MM.1S (cell line): ENCODE data around the gene PYGL.

Source experiments
- DNase-seq: peaks from one replicate; pipeline ENCODE4 v3.0.0-alpha.2; 2015
- H2AFZ ChIP-seq: fragments of 300-600 bp; sonication (generic); 2 replicates; pipeline ENCODE4 v1.6.0; 2016; ENCODE audit warnings: antibody characterized with exemption, low read length
- H3F3A ChIP-seq: fragments of 300-600 bp; sonication (generic); 2 replicates; pipeline ENCODE4 v1.6.1; 2016; ENCODE audit warnings: mild to moderate bottlenecking, antibody characterized with exemption, low read length, moderate library complexity, mixed read lengths; ENCODE audit not compliant: insufficient read depth
- H3K27ac ChIP-seq: fragments of 300-600 bp; sonication (generic); 2 replicates; pipeline ENCODE4 v1.5.1; 2016; ENCODE audit warnings: mild to moderate bottlenecking, low read length
- H3K27me3 ChIP-seq: fragments of 300-600 bp; sonication (generic); replicated peaks from 2 replicates; pipeline ENCODE4 v1.6.0; 2016; ENCODE audit warnings: low read length; ENCODE audit not compliant: insufficient read depth
- H3K36me3 ChIP-seq: fragments of 300-600 bp; sonication (generic); replicated peaks from 2 replicates; pipeline ENCODE4 v1.6.1; 2016; ENCODE audit warnings: mild to moderate bottlenecking, low read length, mixed read lengths; ENCODE audit not compliant: insufficient read depth
- H3K4me1 ChIP-seq: fragments of 300-600 bp; sonication (generic); 2 replicates; pipeline ENCODE4 v1.6.1; 2016; ENCODE audit warnings: low read length, mixed read lengths
- H3K4me2 ChIP-seq: fragments of 300-600 bp; sonication (generic); 2 replicates; pipeline ENCODE4 v1.6.0; 2016; ENCODE audit warnings: low read depth, low read length
- H3K4me3 ChIP-seq: fragments of 300-600 bp; sonication (generic); 2 replicates; pipeline ENCODE4 v1.5.1; 2016; ENCODE audit warnings: low read length, mixed read lengths
- H3K79me2 ChIP-seq: fragments of 300-600 bp; sonication (generic); 2 replicates; pipeline ENCODE4 v1.6.1; 2016; ENCODE audit warnings: mixed run types, low read length, mixed read lengths
- H3K9ac ChIP-seq: fragments of 300-600 bp; sonication (generic); 2 replicates; pipeline ENCODE4 v1.6.1; 2016; ENCODE audit warnings: low read length, mixed read lengths
- H3K9me2 ChIP-seq: fragments of 300-600 bp; sonication (generic); replicated peaks from 2 replicates; pipeline ENCODE4 v1.6.1; 2016; ENCODE audit warnings: mild to moderate bottlenecking, low read length, mixed read lengths; ENCODE audit not compliant: insufficient read depth
- H3K9me3 ChIP-seq: fragments of 300-600 bp; sonication (generic); replicated peaks from 2 replicates; pipeline ENCODE4 v1.6.1; 2016; ENCODE audit warnings: mild to moderate bottlenecking, low read length, mixed read lengths; ENCODE audit not compliant: insufficient read depth
- H4K20me1 ChIP-seq: fragments of 300-600 bp; sonication (generic); 2 replicates; pipeline ENCODE4 v1.6.1; 2016; ENCODE audit warnings: mild to moderate bottlenecking, low read length, moderate library complexity, mixed read lengths; ENCODE audit not compliant: insufficient read depth
- EZH2 ChIP-seq: fragments of 300-600 bp; sonication (generic); optimal IDR thresholded peaks from 2 replicates; pipeline ENCODE3; 2017; ENCODE audit warnings: low read depth, mild to moderate bottlenecking, antibody characterized with exemption, low read length, mixed read lengths
- EZH2phosphoT487 ChIP-seq: fragments of 300-600 bp; sonication (generic); IDR thresholded peaks from 2 replicates; pipeline ENCODE4 v1.6.1; 2018; ENCODE audit warnings: antibody characterized with exemption, low read length
- TF ChIP-seq, protein P1 (sequence below): fragments of 300-600 bp; sonication (generic); IDR thresholded peaks from 2 replicates; pipeline ENCODE4 v1.5.1; 2016; ENCODE audit warnings: antibody characterized with exemption, low read length, mixed read lengths

Gene PYGL

DNA sequence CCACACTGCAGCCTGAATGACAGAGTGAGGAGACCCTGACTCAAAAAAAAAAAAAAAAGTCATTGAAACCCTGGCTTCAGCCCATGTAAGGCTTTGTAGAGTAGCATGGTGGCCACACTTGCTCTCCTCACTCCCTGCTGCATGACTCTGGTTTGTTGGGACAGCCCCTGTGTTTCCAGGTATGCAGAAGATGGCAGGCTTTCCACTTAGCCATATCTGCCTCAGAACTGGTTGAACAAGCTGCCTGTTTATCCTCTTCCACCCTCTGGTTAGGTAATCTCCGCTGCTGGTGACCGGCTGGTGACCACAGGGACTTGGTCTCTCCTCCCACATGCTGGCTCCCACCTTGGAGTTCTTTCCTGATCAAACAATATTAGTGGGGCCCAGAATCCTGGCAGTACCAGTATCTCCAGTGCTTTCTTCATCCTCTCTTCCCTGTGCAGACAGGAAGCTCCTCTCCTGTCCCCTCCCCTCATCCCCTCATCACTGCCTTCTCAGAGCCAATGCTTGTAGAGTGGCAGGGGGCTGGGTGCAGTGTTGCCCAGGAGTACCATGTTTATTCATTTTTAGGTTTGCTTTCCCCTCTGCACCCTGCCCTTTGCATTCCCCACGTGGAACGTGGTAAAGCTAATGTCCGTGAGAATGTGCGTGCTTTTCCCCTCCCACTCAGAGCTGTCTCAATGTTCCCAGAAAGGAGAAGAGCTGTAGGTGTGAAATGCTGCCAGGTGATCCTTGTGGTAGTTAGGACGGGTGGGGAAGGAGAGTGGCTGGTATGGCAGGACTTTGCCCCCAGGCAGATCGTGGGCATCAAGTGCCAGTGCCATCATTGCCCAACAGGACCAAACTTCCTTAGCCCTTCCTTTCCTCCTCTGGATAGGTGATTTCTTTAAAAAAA is 61.1 kb downstream of the PYGL start:
- Histone ChIP-seq H3K9me3 (no peaks in the 10 kb centered on the region), H3K79me2 (no peaks in the 10 kb centered on the region), H3K4me2 (no peak overlapping the region), H3K36me3 (no peaks in the 10 kb centered on the region), H3K27me3 (no peaks in the 10 kb centered on the region), H3K9me2 (no peaks in the 10 kb centered on the region), H2AFZ (no peak overlapping the region), H3K9ac (no peak overlapping the region), H4K20me1 (no peaks in the 10 kb centered on the region), H3F3A (no peaks in the 10 kb centered on the region), H3K4me1 (no peaks in the 10 kb centered on the region), H3K4me3 (no peak overlapping the region), H3K27ac (no peak overlapping the region)
- TF ChIP-seq EZH2phosphoT487 (no peak), EZH2 (no peak)
- TF ChIP-seq, protein P1, sequence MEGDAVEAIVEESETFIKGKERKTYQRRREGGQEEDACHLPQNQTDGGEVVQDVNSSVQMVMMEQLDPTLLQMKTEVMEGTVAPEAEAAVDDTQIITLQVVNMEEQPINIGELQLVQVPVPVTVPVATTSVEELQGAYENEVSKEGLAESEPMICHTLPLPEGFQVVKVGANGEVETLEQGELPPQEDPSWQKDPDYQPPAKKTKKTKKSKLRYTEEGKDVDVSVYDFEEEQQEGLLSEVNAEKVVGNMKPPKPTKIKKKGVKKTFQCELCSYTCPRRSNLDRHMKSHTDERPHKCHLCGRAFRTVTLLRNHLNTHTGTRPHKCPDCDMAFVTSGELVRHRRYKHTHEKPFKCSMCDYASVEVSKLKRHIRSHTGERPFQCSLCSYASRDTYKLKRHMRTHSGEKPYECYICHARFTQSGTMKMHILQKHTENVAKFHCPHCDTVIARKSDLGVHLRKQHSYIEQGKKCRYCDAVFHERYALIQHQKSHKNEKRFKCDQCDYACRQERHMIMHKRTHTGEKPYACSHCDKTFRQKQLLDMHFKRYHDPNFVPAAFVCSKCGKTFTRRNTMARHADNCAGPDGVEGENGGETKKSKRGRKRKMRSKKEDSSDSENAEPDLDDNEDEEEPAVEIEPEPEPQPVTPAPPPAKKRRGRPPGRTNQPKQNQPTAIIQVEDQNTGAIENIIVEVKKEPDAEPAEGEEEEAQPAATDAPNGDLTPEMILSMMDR, result no peak
- DNase-seq, result no peak

DNA sequence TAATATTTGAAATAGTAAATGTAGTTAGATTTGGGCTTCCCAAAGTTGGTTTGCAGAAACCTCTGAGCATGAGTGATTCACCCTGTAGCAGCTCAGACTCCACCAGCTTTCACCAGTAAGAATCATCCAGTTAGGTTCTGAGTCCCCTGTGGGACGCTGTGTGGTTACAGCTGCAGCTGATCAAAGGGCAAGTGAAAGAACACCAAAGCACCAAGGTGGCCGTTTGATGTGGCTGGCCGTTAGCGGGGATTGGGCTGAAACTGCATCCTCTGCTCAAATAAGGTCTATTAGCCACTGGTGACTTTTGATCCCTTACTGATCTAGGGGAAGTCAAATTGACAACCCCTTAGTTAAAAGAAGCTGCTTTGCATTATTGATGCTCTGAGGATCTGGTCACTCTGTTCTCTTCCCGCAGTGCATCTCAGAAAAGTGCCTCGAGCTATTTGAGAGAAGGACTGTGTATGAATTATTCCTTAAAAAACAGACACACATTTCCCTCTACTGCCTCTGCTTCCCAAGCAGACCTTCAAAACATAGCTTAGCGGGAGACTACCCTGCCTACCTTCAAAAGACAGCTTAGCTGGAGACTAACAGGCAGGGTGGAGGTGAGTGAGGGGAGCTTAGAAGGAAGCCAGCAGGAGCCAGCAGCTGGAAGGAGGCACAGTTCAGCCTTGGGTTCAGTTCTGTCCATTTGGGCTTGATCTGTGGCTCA is 68.8 kb downstream of the PYGL start:
- Histone ChIP-seq H3K4me2 (peak overlapping the region; percentile 53; the same call in 1 of the 2 replicates), H3K27ac (no peak overlapping the region), H3K9ac (no peak overlapping the region), H2AFZ (0 out of 2 replicates have a peak overlapping the region, but pooled peaks have one; percentile 48), H3K4me1 (peaks cover 15% of the 10 kb centered on the region), H3K9me3 (no peaks in the 10 kb centered on the region), H3K4me3 (no peak overlapping the region), H3K9me2 (no peaks in the 10 kb centered on the region), H3K27me3 (no peaks in the 10 kb centered on the region), H3F3A (peaks cover 6% of the 10 kb centered on the region; the same call in 1 of the 2 replicates), H3K36me3 (no peaks in the 10 kb centered on the region), H4K20me1 (no peaks in the 10 kb centered on the region), H3K79me2 (no peaks in the 10 kb centered on the region)
- peak; percentile 90 for DNase-seq
- no peak for TF ChIP-seq EZH2
- no peak for TF ChIP-seq EZH2phosphoT487
- TF ChIP-seq, protein P1, result no peak

DNA sequence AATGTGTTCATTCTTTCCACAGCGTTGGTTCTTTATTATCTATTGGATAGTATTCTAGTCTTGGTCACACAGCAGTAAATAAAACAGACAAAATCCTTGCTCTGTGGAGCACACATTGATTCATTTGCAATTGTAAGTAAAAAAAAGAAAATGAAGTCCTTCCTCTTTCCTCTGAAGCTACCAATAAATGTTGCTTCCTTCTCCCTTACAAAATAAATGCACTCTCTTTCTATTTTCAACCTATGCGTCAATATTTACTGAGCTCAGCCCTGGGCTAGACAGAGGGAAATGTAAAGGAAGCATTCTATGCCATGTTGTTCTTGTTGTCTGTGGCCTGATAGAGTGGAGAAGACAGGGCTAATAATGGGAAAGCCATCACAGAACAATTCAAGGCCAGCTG is 69.5 kb downstream of the PYGL start:
- Histone ChIP-seq H3K9me3 (no peaks in the 10 kb centered on the region), H3K9ac (no peak overlapping the region), H3K79me2 (no peaks in the 10 kb centered on the region), H3K27ac (no peak overlapping the region), H3F3A (peaks cover 6% of the 10 kb centered on the region; the same call in 1 of the 2 replicates), H3K36me3 (no peaks in the 10 kb centered on the region), H3K4me3 (no peak overlapping the region), H3K4me1 (peaks cover 15% of the 10 kb centered on the region), H3K9me2 (no peaks in the 10 kb centered on the region), H3K27me3 (no peaks in the 10 kb centered on the region), H2AFZ (0 out of 2 replicates have a peak overlapping the region, but pooled peaks have one; percentile 48), H3K4me2 (peak overlapping the region; percentile 53; the same call in 1 of the 2 replicates), H4K20me1 (no peaks in the 10 kb centered on the region)
- TF ChIP-seq, protein P1, result no peak
- no peak for TF ChIP-seq EZH2
- no peak for TF ChIP-seq EZH2phosphoT487
- DNase-seq, result no peak
